ENCODE results near the gene CEACAM8. TPM values are rescaled to one million over a fixed set of nuclear protein-coding genes. Genes with fewer than 3 reads are reported as not detected.
A peak's percentile ranks its signal among the peaks of the same experiment; 100 is the strongest.

Gene CEACAM8
- polyA plus RNA-seq, 3 donors = not detected

DNA sequence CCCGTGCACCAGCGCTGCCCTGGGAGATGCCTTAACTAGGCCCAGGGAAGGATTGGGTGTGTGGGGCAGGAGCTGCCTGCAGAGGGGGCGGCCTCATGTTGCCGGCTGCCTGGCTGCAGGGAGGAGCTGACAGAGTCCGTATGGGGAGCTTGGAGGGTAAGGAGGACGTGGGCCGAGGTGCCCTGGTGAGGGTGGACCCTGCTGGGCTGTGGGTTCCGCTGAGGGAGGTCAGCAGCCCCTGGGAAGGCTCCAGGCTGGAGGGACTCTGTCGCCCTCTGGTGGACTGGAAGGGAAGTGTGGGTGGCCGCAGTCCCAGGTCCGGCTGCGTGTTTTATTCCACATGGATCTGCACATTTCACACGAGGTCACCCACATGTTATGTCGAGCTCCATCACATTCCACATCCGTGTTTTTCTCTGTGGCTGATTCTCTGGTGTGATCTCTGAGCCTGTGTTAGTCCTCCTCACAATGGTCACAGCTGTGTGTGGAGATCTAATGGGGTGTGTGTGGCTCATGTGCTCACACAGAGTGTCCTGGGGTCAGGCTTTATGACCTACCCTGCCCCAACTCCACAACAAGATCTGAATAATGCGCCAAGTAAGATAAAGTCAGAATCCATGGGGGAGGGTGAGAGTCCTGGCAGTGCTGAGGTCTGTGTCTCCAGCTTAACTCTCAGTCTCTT is 1.8 kb upstream of the CEACAM8 start:
- Histone ChIP-seq H3K4me1 (ENCODE audit: control insufficient read depth in 1 of 2, insufficient read depth in 2 of 2, low read length in 2 of 2) (no peaks in the 10 kb centered on the region), H2AFZ (ENCODE audit: insufficient read depth, low read depth, low read length, poor library complexity, severe bottlenecking) (no peak overlapping the region), H3K9me3 (replicated peaks in 1 of 2; ENCODE audit: control insufficient read depth in 1 of 2, insufficient read depth in 1 of 2, low read length in 2 of 2) (no peaks in the 10 kb centered on the region), H3K36me3 (replicated peaks in 1 of 2; ENCODE audit: control insufficient read depth in 1 of 2, insufficient read depth in 2 of 2, low read length in 2 of 2) (no peaks in the 10 kb centered on the region), H3K79me2 (ENCODE audit: insufficient read depth, low read length) (no peaks in the 10 kb centered on the region), H3K4me3 (replicated peaks in 1 of 3; ENCODE audit: low read depth in 2 of 3, low read length in 3 of 3) (no peak overlapping the region), H3K27me3 (ENCODE audit: control insufficient read depth in 2 of 2, insufficient read depth in 2 of 2, low read length in 2 of 2) (peaks cover 0 to 3% of the 10 kb centered on the region in 2 donors), H4K20me1 (ENCODE audit: insufficient read depth, low read length) (no peaks in the 10 kb centered on the region), H3K27ac (ENCODE audit: low read depth in 1 of 2, low read length in 2 of 2) (no peak overlapping the region), H3K4me2 (replicated peaks; ENCODE audit: extremely low read depth, low read length, poor library complexity, severe bottlenecking) (no peak overlapping the region), H3K9ac (ENCODE audit: insufficient read depth, low read length, poor library complexity, severe bottlenecking) (no peak overlapping the region)
- TF ChIP-seq, protein P1, sequence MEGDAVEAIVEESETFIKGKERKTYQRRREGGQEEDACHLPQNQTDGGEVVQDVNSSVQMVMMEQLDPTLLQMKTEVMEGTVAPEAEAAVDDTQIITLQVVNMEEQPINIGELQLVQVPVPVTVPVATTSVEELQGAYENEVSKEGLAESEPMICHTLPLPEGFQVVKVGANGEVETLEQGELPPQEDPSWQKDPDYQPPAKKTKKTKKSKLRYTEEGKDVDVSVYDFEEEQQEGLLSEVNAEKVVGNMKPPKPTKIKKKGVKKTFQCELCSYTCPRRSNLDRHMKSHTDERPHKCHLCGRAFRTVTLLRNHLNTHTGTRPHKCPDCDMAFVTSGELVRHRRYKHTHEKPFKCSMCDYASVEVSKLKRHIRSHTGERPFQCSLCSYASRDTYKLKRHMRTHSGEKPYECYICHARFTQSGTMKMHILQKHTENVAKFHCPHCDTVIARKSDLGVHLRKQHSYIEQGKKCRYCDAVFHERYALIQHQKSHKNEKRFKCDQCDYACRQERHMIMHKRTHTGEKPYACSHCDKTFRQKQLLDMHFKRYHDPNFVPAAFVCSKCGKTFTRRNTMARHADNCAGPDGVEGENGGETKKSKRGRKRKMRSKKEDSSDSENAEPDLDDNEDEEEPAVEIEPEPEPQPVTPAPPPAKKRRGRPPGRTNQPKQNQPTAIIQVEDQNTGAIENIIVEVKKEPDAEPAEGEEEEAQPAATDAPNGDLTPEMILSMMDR (IDR thresholded peaks at IDR 0.05) = peak; percentile 100
- no peaks in the 10 kb centered on the region for H3K36me3 Mint-ChIP-seq
- DNase-seq = peak; percentile 21 to 50 (median 43)
- peaks cover 0 to 3% (median 0%) of the 10 kb centered on the region in 7 donors for H3K9me3 Mint-ChIP-seq
- intact Hi-C loops (cut with micrococcal nuclease) = loop anchor here in 1 of 2 donors (5.0 kb wide), 1 partner anchor 34 kb away; no protein-coding TSS in a partner anchor
- 31% methylated on average over 7 of the region's 16 CpGs for WGBS (ENCODE audit: insufficient coverage)
- H3K27ac Mint-ChIP-seq = no peak overlapping the region
- H3K4me3 Mint-ChIP-seq = no peak overlapping the region
- H3K4me1 Mint-ChIP-seq = peaks cover 29% of the 10 kb centered on the region
- H3K27me3 Mint-ChIP-seq (ENCODE audit: low read depth in 3 of 3) = peaks cover 2 to 23% (median 17%) of the 10 kb centered on the region in 3 donors

DNA sequence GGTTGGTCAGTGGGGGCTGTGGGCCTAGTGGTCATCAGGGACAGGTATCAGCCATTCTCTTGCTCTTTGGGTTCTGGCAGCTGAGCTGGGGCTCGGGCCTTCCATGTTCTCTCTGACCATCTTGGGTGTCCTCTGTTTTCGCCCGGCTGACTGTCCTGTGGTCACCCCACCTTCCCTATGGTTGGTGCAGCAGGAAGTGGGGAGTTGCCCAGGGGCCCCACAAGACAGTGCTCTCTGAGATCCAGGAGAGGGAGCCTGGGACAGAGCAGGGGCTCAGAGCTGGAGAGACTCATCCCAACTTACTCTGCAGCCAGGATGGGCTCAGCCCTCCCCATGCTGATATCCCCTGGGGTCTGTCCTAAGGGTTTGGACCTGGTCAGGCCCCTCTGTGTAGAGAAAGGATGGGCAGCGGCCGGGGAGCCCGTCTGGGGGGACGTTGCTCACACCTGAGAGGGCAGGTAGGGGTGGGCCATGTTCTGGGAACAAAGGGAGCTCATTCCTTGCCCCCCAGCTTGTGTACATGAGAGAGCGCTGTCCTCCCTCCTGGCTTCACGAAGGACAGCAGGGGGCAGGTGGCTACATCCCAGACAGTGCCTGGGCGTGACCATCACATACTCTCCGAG is 937 bp upstream of the CEACAM8 start:
- intact Hi-C loops (cut with micrococcal nuclease) = loop anchor here (2.0 to 5.0 kb wide), 2 partner anchors 33 to 145 kb away; no protein-coding TSS in a partner anchor
- Mint-ChIP-seq H3K27ac (no peak overlapping the region), H3K4me3 (no peak overlapping the region), H3K9me3 (peaks cover 0 to 3% (median 0%) of the 10 kb centered on the region in 7 donors), H3K36me3 (no peaks in the 10 kb centered on the region), H3K27me3 (ENCODE audit: low read depth in 3 of 3) (peaks cover 2 to 22% (median 17%) of the 10 kb centered on the region in 3 donors), H3K4me1 (peaks cover 29% of the 10 kb centered on the region)
- peaks cover 0 to 3% of the 10 kb centered on the region in 2 donors for H3K27me3 ChIP-seq (ENCODE audit: control insufficient read depth in 2 of 2, insufficient read depth in 2 of 2, low read length in 2 of 2)
- no peaks in the 10 kb centered on the region for H3K4me1 ChIP-seq (ENCODE audit: control insufficient read depth in 1 of 2, insufficient read depth in 2 of 2, low read length in 2 of 2)
- DNase-seq = no peak
- H3K36me3 ChIP-seq (replicated peaks in 1 of 2; ENCODE audit: control insufficient read depth in 1 of 2, insufficient read depth in 2 of 2, low read length in 2 of 2) = no peaks in the 10 kb centered on the region
- 80% methylated on average over 10 of the region's 11 CpGs for WGBS (ENCODE audit: insufficient coverage)
- H4K20me1 ChIP-seq (ENCODE audit: insufficient read depth, low read length) = no peaks in the 10 kb centered on the region
- TF ChIP-seq, protein P1 (IDR thresholded peaks at IDR 0.05) = no peak
- H3K27ac ChIP-seq (ENCODE audit: low read depth in 1 of 2, low read length in 2 of 2) = no peak overlapping the region
- no peaks in the 10 kb centered on the region for H3K9me3 ChIP-seq (replicated peaks in 1 of 2; ENCODE audit: control insufficient read depth in 1 of 2, insufficient read depth in 1 of 2, low read length in 2 of 2)
- H2AFZ ChIP-seq (ENCODE audit: insufficient read depth, low read depth, low read length, poor library complexity, severe bottlenecking) = no peak overlapping the region
- H3K9ac ChIP-seq (ENCODE audit: insufficient read depth, low read length, poor library complexity, severe bottlenecking) = no peak overlapping the region
- H3K79me2 ChIP-seq (ENCODE audit: insufficient read depth, low read length) = no peaks in the 10 kb centered on the region
- no peak overlapping the region for H3K4me2 ChIP-seq (replicated peaks; ENCODE audit: extremely low read depth, low read length, poor library complexity, severe bottlenecking)
- H3K4me3 ChIP-seq (replicated peaks in 1 of 3; ENCODE audit: low read depth in 2 of 3, low read length in 3 of 3) = no peak overlapping the region

Data from CD14-positive monocyte (primary cell).